Measurements from ENCODE around the gene MS4A15.
"Not testable (repeated sequence)": the region's sequence is repeated elsewhere in the genome, so short reads cannot be mapped to it uniquely, and the experiment has no call there.

The MS4A15 gene

DNA sequence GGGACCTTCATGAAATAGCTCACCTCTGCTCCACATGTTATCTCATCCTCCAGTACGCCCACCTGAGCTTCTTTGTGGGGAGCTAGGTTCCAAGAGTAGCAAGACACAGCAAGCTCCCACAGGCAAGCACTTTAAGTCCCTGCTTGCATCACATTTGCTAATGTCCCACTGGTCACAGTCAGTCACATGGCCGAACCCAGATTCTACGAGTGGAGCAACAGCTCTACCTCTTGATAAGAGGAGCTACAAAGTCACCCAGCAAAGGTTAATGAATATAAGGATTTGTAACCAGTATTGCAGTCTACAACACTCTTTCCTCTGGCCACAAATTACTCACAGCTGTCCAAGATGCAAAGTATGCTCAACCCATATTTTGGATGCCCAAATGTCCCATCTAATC lies 15.2 kb upstream of the MS4A15 start:
- H3K27ac Mint-ChIP-seq = no peak overlapping the region

GRCh38 chr11:60743058-60743457 lies 13.6 kb upstream of the MS4A15 start:
- peaks cover 5% of the 10 kb centered on the region for H3K9me3 Mint-ChIP-seq
- no peak overlapping the region for H3K4me3 Mint-ChIP-seq
- no peak overlapping the region for H3K27ac Mint-ChIP-seq
- no peaks in the 10 kb centered on the region for H3K4me1 Mint-ChIP-seq (ENCODE audit: low read depth)
- H3K36me3 Mint-ChIP-seq (ENCODE audit: low read depth) = no peaks in the 10 kb centered on the region
- no peaks in the 10 kb centered on the region for H3K27me3 Mint-ChIP-seq (ENCODE audit: low read depth)

More for the DNA sequence above, 15.2 kb upstream of the MS4A15 start:
- no peaks in the 10 kb centered on the region for H3K4me1 Mint-ChIP-seq (ENCODE audit: low read depth)
- no peaks in the 10 kb centered on the region for H3K27me3 Mint-ChIP-seq (ENCODE audit: low read depth)
- H3K36me3 Mint-ChIP-seq (ENCODE audit: low read depth) = no peaks in the 10 kb centered on the region
- no peaks in the 10 kb centered on the region for H3K9me3 Mint-ChIP-seq
- no peak overlapping the region for H3K4me3 Mint-ChIP-seq

DNA sequence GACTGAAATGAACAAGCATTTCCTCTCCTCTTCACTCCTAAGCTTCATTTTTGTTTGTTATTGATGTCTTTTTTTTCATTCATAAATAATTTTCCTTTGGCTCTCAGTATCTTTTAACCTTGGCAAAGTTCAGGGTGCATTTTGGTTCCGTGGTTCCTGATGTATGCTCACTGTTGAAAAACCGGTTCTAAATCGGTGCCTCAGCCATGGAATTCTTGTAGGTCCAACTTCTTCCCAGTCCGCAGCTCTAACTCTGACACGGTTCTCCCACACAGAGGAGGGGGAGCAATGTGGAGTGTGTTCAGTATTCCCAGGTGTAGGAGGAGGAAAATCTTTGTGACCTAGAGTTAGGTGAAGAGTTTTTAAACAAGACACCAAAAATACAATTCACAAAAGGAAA lies 12.6 kb upstream of the MS4A15 start:
- H3K27ac Mint-ChIP-seq = no peak overlapping the region
- no peaks in the 10 kb centered on the region for H3K4me1 Mint-ChIP-seq (ENCODE audit: low read depth)

GRCh38 chr11:60747359-60747873 lies 9.3 kb upstream of the MS4A15 start:
- no peaks in the 10 kb centered on the region for H3K27me3 Mint-ChIP-seq (ENCODE audit: low read depth)
- H3K4me3 Mint-ChIP-seq = no peak overlapping the region
- no peak overlapping the region for H3K27ac Mint-ChIP-seq
- no peaks in the 10 kb centered on the region for H3K4me1 Mint-ChIP-seq (ENCODE audit: low read depth)
- H3K36me3 Mint-ChIP-seq (ENCODE audit: low read depth) = no peaks in the 10 kb centered on the region
- peaks cover 5% of the 10 kb centered on the region for H3K9me3 Mint-ChIP-seq

More for the DNA sequence above, 12.6 kb upstream of the MS4A15 start:
- peaks cover 5% of the 10 kb centered on the region for H3K9me3 Mint-ChIP-seq
- H3K4me3 Mint-ChIP-seq = no peak overlapping the region
- no peaks in the 10 kb centered on the region for H3K36me3 Mint-ChIP-seq (ENCODE audit: low read depth)
- H3K27me3 Mint-ChIP-seq (ENCODE audit: low read depth) = no peaks in the 10 kb centered on the region

GRCh38 chr11:60748225-60748624 lies 8.4 kb upstream of the MS4A15 start:
- no peak overlapping the region for H3K27ac Mint-ChIP-seq
- peaks cover 5% of the 10 kb centered on the region for H3K9me3 Mint-ChIP-seq
- H3K4me1 Mint-ChIP-seq (ENCODE audit: low read depth) = no peaks in the 10 kb centered on the region
- no peaks in the 10 kb centered on the region for H3K36me3 Mint-ChIP-seq (ENCODE audit: low read depth)
- no peak overlapping the region for H3K4me3 Mint-ChIP-seq
- no peaks in the 10 kb centered on the region for H3K27me3 Mint-ChIP-seq (ENCODE audit: low read depth)

- no peak overlapping the region for H3K4me3 Mint-ChIP-seq
- H3K4me1 Mint-ChIP-seq (ENCODE audit: low read depth) = no peaks in the 10 kb centered on the region
- H3K36me3 Mint-ChIP-seq (ENCODE audit: low read depth) = no peaks in the 10 kb centered on the region
- H3K9me3 Mint-ChIP-seq = peaks cover 5% of the 10 kb centered on the region
- H3K27me3 Mint-ChIP-seq (ENCODE audit: low read depth) = no peaks in the 10 kb centered on the region
- H3K27ac Mint-ChIP-seq = no peak overlapping the region
These were observed 7.8 kb upstream of the MS4A15 start for GRCh38 chr11:60748821-60749220.

DNA sequence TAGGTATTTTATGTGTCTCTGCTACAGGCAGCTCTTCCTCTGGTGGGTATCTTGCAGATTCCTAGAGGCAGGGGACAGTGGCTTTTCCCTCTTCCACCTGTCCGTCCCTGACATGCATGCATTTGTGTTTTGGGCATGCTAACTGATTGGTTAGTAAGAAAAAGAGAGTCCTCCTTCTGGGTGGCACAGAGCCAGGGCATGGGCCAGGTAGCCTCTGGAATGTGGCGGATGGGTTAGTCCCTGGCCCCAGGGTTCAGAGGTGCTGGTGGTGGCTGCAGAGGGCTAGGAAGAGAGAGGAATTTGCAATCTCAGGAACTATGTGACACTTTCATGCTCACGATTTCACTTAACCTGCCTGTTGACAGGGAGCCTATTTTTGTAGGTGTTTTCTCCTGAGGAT lies 5.8 kb upstream of the MS4A15 start:
- no peaks in the 10 kb centered on the region for H3K36me3 Mint-ChIP-seq (ENCODE audit: low read depth)
- no peaks in the 10 kb centered on the region for H3K4me1 Mint-ChIP-seq (ENCODE audit: low read depth)
- no peaks in the 10 kb centered on the region for H3K27me3 Mint-ChIP-seq (ENCODE audit: low read depth)
- no peak overlapping the region for H3K4me3 Mint-ChIP-seq
- no peak overlapping the region for H3K27ac Mint-ChIP-seq
- peaks cover 5% of the 10 kb centered on the region for H3K9me3 Mint-ChIP-seq

DNA sequence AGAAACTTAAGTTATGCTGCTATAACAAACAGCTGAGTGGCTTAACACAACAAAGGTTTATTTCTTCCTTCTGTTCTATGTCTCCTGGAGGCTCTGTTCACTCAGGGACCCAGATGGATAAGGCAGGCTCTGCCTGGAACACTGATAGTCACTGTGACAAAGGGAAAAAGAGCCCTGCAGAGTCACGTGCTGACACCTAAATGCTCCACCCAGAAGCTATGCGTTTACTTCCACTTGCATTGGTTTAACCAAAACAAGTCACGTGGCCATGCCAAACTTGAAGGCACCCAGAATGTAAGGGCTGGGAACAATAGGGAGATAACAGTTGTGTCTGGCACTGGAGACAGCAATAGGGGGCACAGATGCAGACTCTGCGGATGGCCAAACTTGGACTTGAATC lies 3.4 kb upstream of the MS4A15 start:
- Mint-ChIP-seq H3K27me3 (ENCODE audit: low read depth) (peaks cover 3% of the 10 kb centered on the region), H3K4me1 (ENCODE audit: low read depth) (no peaks in the 10 kb centered on the region), H3K4me3 (no peak overlapping the region)

GRCh38 chr11:60754887-60755286 lies 1.8 kb upstream of the MS4A15 start:
- Mint-ChIP-seq H3K36me3 (ENCODE audit: low read depth) (no peaks in the 10 kb centered on the region), H3K27ac (no peak overlapping the region), H3K4me3 (no peak overlapping the region), H3K27me3 (ENCODE audit: low read depth) (peaks cover 17% of the 10 kb centered on the region), H3K9me3 (no peaks in the 10 kb centered on the region), H3K4me1 (ENCODE audit: low read depth) (no peaks in the 10 kb centered on the region)

More for the DNA sequence above, 3.4 kb upstream of the MS4A15 start:
- no peaks in the 10 kb centered on the region for H3K9me3 Mint-ChIP-seq
- no peak overlapping the region for H3K27ac Mint-ChIP-seq
- no peaks in the 10 kb centered on the region for H3K36me3 Mint-ChIP-seq (ENCODE audit: low read depth)

DNA sequence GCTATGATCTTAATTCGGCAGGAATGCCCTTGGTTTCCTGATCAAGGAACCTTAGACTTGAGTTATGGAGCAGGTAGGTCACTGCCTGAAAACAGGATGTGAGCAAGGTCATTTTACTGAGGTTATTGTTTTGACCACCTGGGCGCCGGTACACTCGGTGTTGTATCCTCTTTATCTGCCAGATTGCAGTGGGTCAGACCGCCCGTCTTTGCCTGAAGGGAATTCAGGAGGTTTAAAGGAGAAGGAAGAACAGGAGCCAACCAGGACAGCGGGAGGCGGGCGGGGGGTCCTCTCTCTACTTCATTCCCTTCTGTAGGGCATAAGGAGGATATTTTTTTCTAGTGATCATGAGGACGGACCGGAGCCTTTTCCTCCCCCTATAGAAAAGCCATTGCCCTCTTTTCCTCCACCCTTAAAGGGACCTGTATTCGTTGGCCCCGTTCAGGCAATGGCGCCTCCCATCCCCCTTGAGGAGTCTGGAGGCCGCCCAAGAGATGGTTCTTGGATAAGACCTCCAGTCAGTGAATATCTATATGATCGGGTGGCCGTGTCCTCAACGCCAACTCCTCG lies 649 bp downstream of the MS4A15 start:
- H3K4me3 Mint-ChIP-seq = no peak overlapping the region
- no peak overlapping the region for H3K27ac Mint-ChIP-seq
- no peaks in the 10 kb centered on the region for H3K4me1 Mint-ChIP-seq (ENCODE audit: low read depth)
- H3K9me3 Mint-ChIP-seq = no peaks in the 10 kb centered on the region
- H3K36me3 Mint-ChIP-seq (ENCODE audit: low read depth) = no peaks in the 10 kb centered on the region
- peaks cover 38% of the 10 kb centered on the region for H3K27me3 Mint-ChIP-seq (ENCODE audit: low read depth)

- not testable (repeated sequence) for H3K4me3 Mint-ChIP-seq; H3K36me3 Mint-ChIP-seq (ENCODE audit: low read depth); H3K9me3 Mint-ChIP-seq; H3K4me1 Mint-ChIP-seq (ENCODE audit: low read depth); H3K27ac Mint-ChIP-seq
- peaks cover 38% of the 10 kb centered on the region for H3K27me3 Mint-ChIP-seq (ENCODE audit: low read depth)
These were observed 2.0 kb downstream of the MS4A15 start for GRCh38 chr11:60758671-60759070.

GRCh38 chr11:60759438-60760225 lies 3.0 kb downstream of the MS4A15 start:
- not testable (repeated sequence) for H3K27ac Mint-ChIP-seq; H3K4me1 Mint-ChIP-seq (ENCODE audit: low read depth); H3K4me3 Mint-ChIP-seq; H3K36me3 Mint-ChIP-seq (ENCODE audit: low read depth); H3K9me3 Mint-ChIP-seq
- peaks cover 38% of the 10 kb centered on the region for H3K27me3 Mint-ChIP-seq (ENCODE audit: low read depth)

DNA sequence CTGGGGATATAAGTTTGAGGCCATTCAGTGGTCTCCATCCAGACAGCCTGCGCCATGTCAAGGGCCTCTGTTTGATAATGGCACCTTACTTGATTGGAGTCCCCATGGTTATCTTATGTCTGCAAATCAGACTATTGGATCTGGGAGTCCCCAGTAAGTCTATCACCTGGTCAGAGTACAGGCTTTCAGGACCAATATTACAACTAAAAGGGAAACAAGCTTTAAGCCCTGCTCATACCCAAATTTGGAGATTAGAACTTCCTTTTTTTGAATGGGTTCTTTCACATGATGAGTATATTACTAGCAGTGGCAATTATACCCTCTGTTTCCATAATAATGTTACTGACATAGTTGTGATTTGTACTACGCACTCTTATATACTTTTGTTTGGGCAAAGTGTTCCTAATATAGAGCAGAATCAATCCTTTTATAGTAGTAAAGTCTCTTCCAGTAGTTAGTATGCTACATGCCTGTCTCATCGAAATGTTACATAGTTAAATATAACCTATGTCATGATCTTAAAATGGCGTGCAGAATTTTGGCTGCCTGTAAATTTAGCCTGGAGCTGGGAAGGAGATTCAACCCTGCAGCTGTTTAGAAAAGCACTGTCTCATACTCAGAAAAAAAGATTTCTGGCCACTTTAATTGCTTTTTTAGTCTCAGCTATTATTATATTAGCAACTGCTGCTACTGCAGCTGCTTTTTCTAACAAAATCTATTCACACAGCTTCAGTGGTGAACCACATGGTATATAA lies 4.9 kb downstream of the MS4A15 start:
- no peaks in the 10 kb centered on the region for H3K9me3 Mint-ChIP-seq

GRCh38 chr11:60762851-60763691 lies 6.4 kb downstream of the MS4A15 start:
- Mint-ChIP-seq H3K4me1 (ENCODE audit: low read depth) (no peaks in the 10 kb centered on the region), H3K9me3 (no peaks in the 10 kb centered on the region), H3K27ac (no peak overlapping the region), H3K27me3 (ENCODE audit: low read depth) (peaks cover 39% of the 10 kb centered on the region), H3K36me3 (ENCODE audit: low read depth) (no peaks in the 10 kb centered on the region), H3K4me3 (no peak overlapping the region)

More for the DNA sequence above, 4.9 kb downstream of the MS4A15 start:
- H3K4me1 Mint-ChIP-seq (ENCODE audit: low read depth) = no peaks in the 10 kb centered on the region
- no peak overlapping the region for H3K4me3 Mint-ChIP-seq
- H3K27me3 Mint-ChIP-seq (ENCODE audit: low read depth) = peaks cover 38% of the 10 kb centered on the region
- no peaks in the 10 kb centered on the region for H3K36me3 Mint-ChIP-seq (ENCODE audit: low read depth)
- no peak overlapping the region for H3K27ac Mint-ChIP-seq
